Small intestine (tissue), 16 donors: ENCODE results near the gene EPHB6. TPM values are rescaled to one million over a fixed set of nuclear protein-coding genes. Genes with fewer than 3 reads are reported as not detected.
A peak's percentile ranks its signal among the peaks of the same experiment; 100 is the strongest.

Experiments used
- DNase-seq, 2 donors: peaks; one replicate each; pipeline versions ENCODE4 v3.0.0 to v3.0.0-alpha.2; 2013
- FAIRE-seq: peaks from 2 replicates; lab custom pipeline; 2012; peaks lifted over from hg19 to GRCh38; lab: Jason Lieb, UNC
- H3K27ac ChIP-seq, 3 donors: one replicate each; pipeline ENCODE4 v1.5.1; 2013; ENCODE audit warnings: low read length in 2 of 3, mild to moderate bottlenecking in 2 of 3, control low read depth in 1 of 3, inconsistent platforms in 1 of 3, low read depth in 1 of 3, moderate library complexity in 1 of 3
- H3K27me3 ChIP-seq, 3 donors: one replicate each; pipeline ENCODE4 v1.6.1; 2013; ENCODE audit warnings: low read length in 3 of 3, inconsistent platforms in 1 of 3; ENCODE audit not compliant: control insufficient read depth in 3 of 3, insufficient read depth in 3 of 3
- H3K36me3 ChIP-seq, 3 donors: one replicate each; pipeline ENCODE4 v1.6.1; 2013; ENCODE audit warnings: low read length in 3 of 3, inconsistent platforms in 1 of 3, low read depth in 1 of 3, mild to moderate bottlenecking in 1 of 3, moderate library complexity in 1 of 3; ENCODE audit not compliant: control insufficient read depth in 3 of 3, insufficient read depth in 2 of 3
- H3K4me1 ChIP-seq, 3 donors: one replicate each; pipeline ENCODE4 v1.6.1; 2013; ENCODE audit warnings: low read length in 2 of 3, inconsistent platforms in 1 of 3, low read depth in 1 of 3, mild to moderate bottlenecking in 1 of 3, moderate library complexity in 1 of 3; ENCODE audit not compliant: control insufficient read depth in 3 of 3, insufficient read depth in 2 of 3
- H3K4me3 ChIP-seq, 3 donors: one replicate each; pipeline ENCODE4 v1.5.1; 2013; ENCODE audit warnings: low read length in 3 of 3, control low read depth in 1 of 3, inconsistent platforms in 1 of 3, low read depth in 1 of 3, mild to moderate bottlenecking in 1 of 3, moderate library complexity in 1 of 3
- H3K9me3 ChIP-seq, 2 donors: one replicate each; pipeline ENCODE4 v1.6.1; 2013; ENCODE audit warnings: low read depth in 1 of 2, low read length in 1 of 2; ENCODE audit not compliant: control insufficient read depth in 2 of 2, insufficient read depth in 1 of 2
- WGBS, 3 donors: extraction: QIAGEN DNeasy Blood & Tissue Kit; methylation state at CpG; one replicate each; pipeline ENCODE4 v1.1.7; 2013; 5-methylcytosine and 5-hydroxymethylcytosine counted together
- long read RNA-seq, 10 donors: transcript quantifications; one replicate each; lab custom pipeline, GENCODE V29; 2026
- polyA plus RNA-seq, 4 donors: library from polyadenylated mRNA; stranded (reverse) in 3 of 4; unstranded in 1 of 4; fragments of 200-250 nt in 3 of 4; fragments of 120-200 nt in 1 of 4; gene quantifications; one replicate each; pipeline versions ENCODE4 v1.2.1 to v1.2.3, GENCODE V29; 2013
- donor health status: healthy with polysubstance abuse.
- donor health status: control.
- donor health status: control.
- donor health status: Bipolar disorder and iron deficiency.
- donor health status: healthy.

EPHB6 gene
- 10 to 100 TPM in 2 of 4 donors, 1 to 10 TPM in 2; 1.7 to 26.2 (median 11.8) TPM for polyA plus RNA-seq
- long read RNA-seq, donor 1 = 0 reads
- long read RNA-seq, donor 2 = 0 reads
- long read RNA-seq, donor 3 = 0 reads
- long read RNA-seq, donor 4 = 0 reads
- long read RNA-seq, donor 5 = 0 reads
- long read RNA-seq, donor 6 = 0 reads
- long read RNA-seq, donor 7 = 0 reads
- long read RNA-seq, donor 8 = 0 reads
- long read RNA-seq, donor 9 = 0 reads
- long read RNA-seq, donor 10 = 0 reads

DNA sequence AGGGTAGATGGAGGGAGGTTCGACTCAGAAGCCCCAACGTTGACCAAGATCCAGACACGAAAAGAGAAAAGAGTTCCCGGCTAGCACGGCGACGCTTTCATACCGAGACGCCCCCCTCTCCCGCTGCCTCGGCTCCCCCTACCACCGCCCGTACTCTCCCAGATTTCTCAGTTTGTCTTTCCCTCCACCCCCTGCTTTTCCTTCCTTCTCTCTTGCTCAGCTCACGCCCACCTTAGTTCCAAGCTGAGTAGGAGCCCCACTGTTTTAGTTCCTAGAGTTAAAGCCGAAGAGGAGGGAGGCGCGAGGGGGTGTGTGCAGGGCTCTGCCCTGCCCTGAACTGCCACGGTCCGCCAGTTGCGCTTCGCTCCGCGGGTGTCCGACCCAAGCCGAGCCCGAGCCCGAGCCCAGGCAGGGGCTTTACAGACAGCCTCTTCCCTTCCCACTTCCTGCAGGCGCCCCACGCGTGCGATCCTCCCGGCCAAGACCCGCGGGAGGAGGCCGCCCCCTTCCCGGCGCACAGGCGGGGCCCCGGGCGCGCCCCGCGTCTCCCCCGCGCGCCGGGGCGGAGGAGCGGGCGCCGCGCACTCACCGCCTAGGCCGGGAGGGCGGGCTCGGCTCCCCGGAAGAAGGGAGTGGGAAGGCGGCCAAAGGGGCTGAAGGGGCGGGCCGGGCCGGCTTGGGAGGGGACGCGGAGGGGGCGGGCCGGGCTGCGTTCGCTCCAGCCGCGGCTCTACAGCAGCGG is at the start of gene EPHB6:
EPHB6 (plus strand) TSS at position 705 of the 742 bp plus-strand sequence. CDS start 8,152 bp downstream, outside the sequence.
- peak within 1 kb of the TSS; percentile 43 to 75 (median 65) for H3K4me3 ChIP-seq
- peak; percentile 70 to 87 for DNase-seq
- no peak for FAIRE-seq
- no peaks in the 10 kb centered on the region for H3K9me3 ChIP-seq
- H3K36me3 ChIP-seq = no peaks in the 10 kb centered on the region
- WGBS, 3 donors = 0% methylated on average over 41 to 70 of the region's 70 CpGs
- H3K27ac ChIP-seq = peak within 1 kb of the TSS; percentile 25 to 69 (median 45)
- peaks cover 0 to 15% (median 0%) of the 10 kb centered on the region in 3 donors for H3K27me3 ChIP-seq
- no peaks in the 10 kb centered on the region for H3K4me1 ChIP-seq

DNA sequence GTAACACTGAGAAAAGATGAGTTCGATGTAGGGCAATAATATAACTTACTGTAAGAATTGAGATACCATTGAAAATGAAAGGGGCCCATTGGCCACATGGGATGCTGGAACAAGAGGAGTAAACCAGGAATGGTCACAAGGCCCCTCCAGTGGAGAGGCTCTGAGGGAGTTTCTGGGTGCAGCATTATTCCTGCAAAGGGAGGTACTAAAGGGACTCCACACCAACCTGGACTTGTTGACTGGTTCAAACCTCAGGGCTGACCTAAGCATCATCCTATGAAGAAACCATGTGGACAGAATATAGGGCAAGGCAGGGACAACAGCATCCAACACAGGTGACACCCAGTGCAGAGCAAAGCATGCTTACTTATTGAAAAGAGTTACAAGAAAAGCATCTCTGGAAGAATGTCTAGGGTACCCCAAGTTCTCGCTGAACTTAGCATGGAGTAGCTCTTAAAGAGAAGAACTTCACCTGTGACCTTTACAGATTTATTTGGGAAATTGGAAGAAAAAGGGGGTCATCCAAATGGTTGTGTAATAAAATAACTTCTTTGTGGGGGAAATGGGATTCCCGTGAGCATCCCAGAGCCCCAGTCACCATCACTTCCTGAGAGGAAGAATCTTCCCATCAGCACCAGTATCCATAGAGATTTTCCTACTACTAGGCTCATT is 49.4 kb upstream of the EPHB6 start:
- FAIRE-seq (no peak), DNase-seq (no peak)
- H3K36me3 ChIP-seq = no peaks in the 10 kb centered on the region
- H3K27me3 ChIP-seq = peaks cover 0 to 38% (median 0%) of the 10 kb centered on the region in 3 donors
- H3K4me3 ChIP-seq = no peak overlapping the region
- H3K27ac ChIP-seq = peak overlapping the region in 1 of 3 donors; percentile 46
- no peaks in the 10 kb centered on the region for H3K4me1 ChIP-seq
- H3K9me3 ChIP-seq = no peaks in the 10 kb centered on the region
- 87 to 93% (median 88%) methylated on average over 3 of the region's 3 CpGs for WGBS, 3 donors

DNA sequence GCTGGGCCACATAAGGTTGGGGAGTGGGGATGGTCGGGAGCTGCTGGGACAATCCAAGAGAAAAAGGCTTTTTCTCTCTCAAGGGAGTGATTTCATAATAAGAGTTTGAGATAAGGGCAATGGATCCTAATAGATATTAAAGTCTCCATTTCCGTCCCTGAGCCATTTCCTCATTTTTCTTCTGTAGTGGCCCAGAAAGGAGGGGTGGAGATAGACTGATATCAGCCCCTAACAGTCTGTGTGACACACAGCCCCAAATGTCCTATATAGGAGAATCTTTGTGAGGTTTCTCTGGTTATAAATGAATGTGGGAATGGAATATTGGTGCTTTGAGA is 48.9 kb upstream of the EPHB6 start:
- Histone ChIP-seq H3K27ac (peak overlapping the region in 2 of 3 donors; percentile 38 to 49), H3K4me1 (no peaks in the 10 kb centered on the region), H3K9me3 (no peaks in the 10 kb centered on the region), H3K4me3 (no peak overlapping the region), H3K27me3 (peaks cover 0 to 34% (median 0%) of the 10 kb centered on the region in 3 donors), H3K36me3 (no peaks in the 10 kb centered on the region)
- 35 to 45% (median 35%) methylated on average over 2 of the region's 2 CpGs for WGBS, 3 donors
- DNase-seq (no peak), FAIRE-seq (no peak)

GRCh38 chr7:142806957-142807356 is 47.9 kb upstream of the EPHB6 start:
- H3K27me3 ChIP-seq = peaks cover 0 to 32% (median 0%) of the 10 kb centered on the region in 3 donors
- H3K36me3 ChIP-seq = no peaks in the 10 kb centered on the region
- H3K4me3 ChIP-seq = no peak overlapping the region
- H3K9me3 ChIP-seq = no peaks in the 10 kb centered on the region
- no peak for FAIRE-seq
- H3K4me1 ChIP-seq = no peaks in the 10 kb centered on the region
- 75 to 88% (median 80%) methylated on average over 1 of the region's 1 CpG for WGBS, 3 donors
- DNase-seq = no peak
- H3K27ac ChIP-seq = peak overlapping the region in 2 of 3 donors; percentile 38 to 71

DNA sequence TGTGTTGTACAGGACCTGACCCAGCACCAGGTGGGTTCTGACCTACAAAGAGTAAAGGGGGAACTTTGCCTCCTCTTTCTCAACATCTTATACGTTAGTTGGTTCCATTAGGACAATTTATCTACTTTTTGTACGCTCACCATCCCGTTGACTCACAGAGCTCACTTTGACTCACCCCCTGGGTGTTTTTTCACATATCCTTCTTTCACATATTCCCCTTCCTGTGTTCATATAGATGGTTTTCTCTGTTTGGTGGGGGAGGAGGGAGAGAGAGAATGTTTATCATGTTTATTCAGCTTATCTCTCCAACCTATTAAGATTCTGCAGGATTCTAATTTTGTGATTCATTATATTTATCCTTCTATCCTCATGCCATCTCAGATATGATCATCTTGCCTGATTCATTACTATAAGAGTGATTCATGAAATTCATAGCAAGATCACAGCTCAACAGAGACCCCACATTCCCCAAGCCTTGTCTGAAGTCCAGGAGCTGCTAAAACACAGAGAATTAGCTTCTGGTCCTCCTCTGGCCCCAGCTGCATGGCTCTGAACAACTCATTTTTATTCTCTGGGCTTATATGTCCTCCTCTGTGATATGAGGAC is 46.9 kb upstream of the EPHB6 start:
- Histone ChIP-seq H3K27me3 (peaks cover 0 to 30% (median 0%) of the 10 kb centered on the region in 3 donors), H3K4me3 (no peak overlapping the region), H3K36me3 (no peaks in the 10 kb centered on the region), H3K27ac (peak overlapping the region; percentile 15 to 90 (median 54)), H3K4me1 (no peaks in the 10 kb centered on the region), H3K9me3 (no peaks in the 10 kb centered on the region)
- FAIRE-seq (no peak), DNase-seq (no peak)
- WGBS, 3 donors = 40 to 47% (median 47%) methylated on average over 3 of the region's 3 CpGs

DNA sequence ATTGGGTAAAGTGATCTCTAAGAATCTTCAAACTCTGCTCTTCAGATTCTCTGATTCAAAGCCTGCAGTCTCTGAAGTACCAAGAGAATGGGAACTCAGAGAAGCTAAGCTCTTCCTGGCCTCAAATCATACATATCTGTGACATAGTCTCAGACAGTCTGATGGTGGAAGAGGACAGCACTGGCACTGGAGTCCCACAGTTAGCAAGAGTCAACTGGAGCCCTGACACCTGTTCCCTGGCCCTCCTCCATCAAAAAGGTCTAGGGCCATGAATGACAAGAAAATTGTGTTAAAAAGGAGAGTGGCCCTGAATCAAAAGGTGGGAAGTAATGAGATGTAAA is 46.4 kb upstream of the EPHB6 start:
- peak overlapping the region; percentile 15 to 90 (median 54) for H3K27ac ChIP-seq
- DNase-seq (peak in 1 of 2 donors; percentile 46), FAIRE-seq (no peak)
- no peaks in the 10 kb centered on the region for H3K36me3 ChIP-seq
- no peak overlapping the region for H3K4me3 ChIP-seq
- H3K4me1 ChIP-seq = no peaks in the 10 kb centered on the region
- H3K27me3 ChIP-seq = peaks cover 0 to 31% (median 0%) of the 10 kb centered on the region in 3 donors
- no peaks in the 10 kb centered on the region for H3K9me3 ChIP-seq

DNA sequence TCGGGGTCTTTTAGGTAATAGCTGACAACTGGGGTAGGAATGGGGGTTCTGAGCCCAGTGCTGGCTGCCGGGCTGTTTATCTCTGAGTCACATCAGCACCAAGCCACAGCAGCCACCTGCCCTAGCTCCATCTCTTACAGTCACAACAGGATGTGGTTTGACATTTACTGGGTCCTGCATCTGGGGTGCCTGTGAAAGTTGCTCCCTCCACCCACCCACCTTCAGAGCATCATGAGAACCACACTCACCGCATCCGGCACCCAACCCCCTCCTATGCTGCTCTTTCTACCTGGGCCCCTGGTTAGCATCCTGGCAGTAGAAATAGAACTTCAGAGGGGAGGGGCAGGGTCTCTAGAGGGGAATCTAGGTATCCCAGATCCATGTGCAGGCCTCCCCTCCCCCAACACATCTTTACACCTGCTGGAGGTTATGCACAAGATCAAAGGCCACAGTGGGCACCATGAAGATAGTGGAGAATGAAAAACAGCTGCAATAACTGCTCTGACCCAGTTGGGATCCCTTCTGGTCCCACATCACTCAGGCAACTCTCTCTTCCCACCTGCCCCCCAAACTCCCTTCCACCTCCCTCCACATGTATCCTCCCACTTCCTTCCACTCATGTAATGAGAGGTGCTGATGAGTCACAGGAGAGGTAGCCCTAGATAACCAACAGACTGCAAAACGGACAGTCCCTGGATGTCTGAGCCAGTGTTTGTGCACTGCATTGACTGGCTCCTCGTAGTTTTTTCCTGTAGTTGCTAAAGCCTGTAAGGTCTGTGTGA is 45.9 kb upstream of the EPHB6 start:
- peak overlapping the region in 2 of 3 donors; percentile 50 to 92 for H3K27ac ChIP-seq
- DNase-seq (peak; percentile 15 to 76), FAIRE-seq (no peak)
- H3K9me3 ChIP-seq = no peaks in the 10 kb centered on the region
- no peaks in the 10 kb centered on the region for H3K4me1 ChIP-seq
- H3K4me3 ChIP-seq = no peak overlapping the region
- peaks cover 0 to 31% (median 0%) of the 10 kb centered on the region in 3 donors for H3K27me3 ChIP-seq
- 36 to 47% (median 45%) methylated on average over 6 of the region's 6 CpGs for WGBS, 3 donors
- H3K36me3 ChIP-seq = no peaks in the 10 kb centered on the region
